C4-2B (cell line): ENCODE results near the gene UGT1A4.

ENCODE experiments used
- ZFX ChIP-seq: fragments of 450-650 bp; IDR thresholded peaks from 2 replicates; pipeline ENCODE4 v1.6.1; 2017
- TF ChIP-seq, protein P1 (sequence below): fragments of 450-650 bp; conservative IDR thresholded peaks from 2 replicates; pipeline ENCODE4 v1.5.1; 2017; ENCODE audit warnings: mild to moderate bottlenecking

DNA sequence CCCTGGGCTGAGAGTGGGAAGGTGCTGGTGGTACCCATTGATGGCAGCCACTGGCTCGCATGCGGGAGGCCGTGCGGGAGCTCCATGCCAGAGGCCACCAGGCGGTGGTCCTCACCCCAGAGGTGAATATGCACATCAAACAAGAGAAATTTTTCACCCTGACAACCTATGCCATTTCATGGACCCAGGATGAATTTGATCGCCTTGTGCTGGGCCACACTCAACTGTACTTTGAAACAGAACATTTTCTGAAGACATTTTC, 28.7 kb downstream of the UGT1A4 start:
- TF ChIP-seq, protein P1, sequence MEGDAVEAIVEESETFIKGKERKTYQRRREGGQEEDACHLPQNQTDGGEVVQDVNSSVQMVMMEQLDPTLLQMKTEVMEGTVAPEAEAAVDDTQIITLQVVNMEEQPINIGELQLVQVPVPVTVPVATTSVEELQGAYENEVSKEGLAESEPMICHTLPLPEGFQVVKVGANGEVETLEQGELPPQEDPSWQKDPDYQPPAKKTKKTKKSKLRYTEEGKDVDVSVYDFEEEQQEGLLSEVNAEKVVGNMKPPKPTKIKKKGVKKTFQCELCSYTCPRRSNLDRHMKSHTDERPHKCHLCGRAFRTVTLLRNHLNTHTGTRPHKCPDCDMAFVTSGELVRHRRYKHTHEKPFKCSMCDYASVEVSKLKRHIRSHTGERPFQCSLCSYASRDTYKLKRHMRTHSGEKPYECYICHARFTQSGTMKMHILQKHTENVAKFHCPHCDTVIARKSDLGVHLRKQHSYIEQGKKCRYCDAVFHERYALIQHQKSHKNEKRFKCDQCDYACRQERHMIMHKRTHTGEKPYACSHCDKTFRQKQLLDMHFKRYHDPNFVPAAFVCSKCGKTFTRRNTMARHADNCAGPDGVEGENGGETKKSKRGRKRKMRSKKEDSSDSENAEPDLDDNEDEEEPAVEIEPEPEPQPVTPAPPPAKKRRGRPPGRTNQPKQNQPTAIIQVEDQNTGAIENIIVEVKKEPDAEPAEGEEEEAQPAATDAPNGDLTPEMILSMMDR: no peak
- TF ChIP-seq ZFX: no peak
